HEK293T (cell line): ENCODE data around the gene PPFIA2.

Source experiments
- CTCF ChIA-PET: fragments of 350-600 bp; formaldehyde crosslinking; extraction: SDS; loops from one replicate; lab custom pipeline; 2021; ENCODE audit warnings: antibody characterized with exemption, inconsistent platforms; lab: Yijun Ruan, JAX
- POLR2A ChIA-PET: fragments of 350-600 bp; formaldehyde crosslinking; extraction: SDS; loops from one replicate; lab custom pipeline; 2020; ENCODE audit warnings: antibody characterized with exemption, inconsistent platforms; lab: Yijun Ruan, JAX
- DNase-seq: peaks from one replicate; pipeline ENCODE4 v3.0.0; 2012; ENCODE audit warnings: mixed read lengths; ENCODE audit errors: extremely low spot score
- ARNT ChIP-seq: fragments of 450-650 bp; IDR thresholded peaks from 2 replicates; pipeline ENCODE4 v1.6.1; 2017; ENCODE audit warnings: mild to moderate bottlenecking
- BHLHE40 ChIP-seq: fragments of 450-650 bp; IDR thresholded peaks from 2 replicates; pipeline ENCODE4 v1.6.1; 2016; ENCODE audit warnings: mild to moderate bottlenecking, moderate library complexity, borderline replicate concordance
- CTBP1 ChIP-seq: fragments of 450-650 bp; IDR thresholded peaks from 2 replicates; pipeline ENCODE4 v1.6.1; 2016; ENCODE audit warnings: borderline replicate concordance
- ELF4 ChIP-seq: fragments of 450-650 bp; IDR thresholded peaks from 2 replicates; pipeline ENCODE4 v1.6.1; 2017; ENCODE audit warnings: antibody characterized with exemption
- FOXA1 ChIP-seq: fragments of 450-650 bp; IDR thresholded peaks from 2 replicates; pipeline ENCODE4 v1.6.1; 2016; ENCODE audit warnings: mild to moderate bottlenecking
- FOXK2 ChIP-seq: fragments of 450-650 bp; IDR thresholded peaks from 2 replicates; pipeline ENCODE4 v1.6.1; 2016; ENCODE audit warnings: mild to moderate bottlenecking
- FOXM1 ChIP-seq: fragments of 450-650 bp; IDR thresholded peaks from 2 replicates; pipeline ENCODE4 v1.6.1; 2017; ENCODE audit warnings: mild to moderate bottlenecking, borderline replicate concordance
- HDGF ChIP-seq: fragments of 450-650 bp; IDR thresholded peaks from 2 replicates; pipeline ENCODE4 v1.6.1; 2017; ENCODE audit warnings: antibody characterized with exemption, borderline replicate concordance
- L3MBTL2 ChIP-seq: fragments of 450-650 bp; conservative IDR thresholded peaks from 2 replicates; pipeline ENCODE4 v1.6.1; 2016; ENCODE audit warnings: mild to moderate bottlenecking
- LEF1 ChIP-seq: fragments of 450-650 bp; IDR thresholded peaks from 2 replicates; pipeline ENCODE4 v1.6.1; 2017; ENCODE audit warnings: mild to moderate bottlenecking, borderline replicate concordance
- NFRKB ChIP-seq: fragments of 450-650 bp; IDR thresholded peaks from 2 replicates; pipeline ENCODE4 v1.6.1; 2016; ENCODE audit warnings: mild to moderate bottlenecking, moderate library complexity
- PKNOX1 ChIP-seq: fragments of 450-650 bp; IDR thresholded peaks from 2 replicates; pipeline ENCODE4 v1.6.1; 2016
- SP1 ChIP-seq: fragments of 450-650 bp; IDR thresholded peaks from 2 replicates; pipeline ENCODE4 v1.6.1; 2017
- SUZ12 ChIP-seq: fragments of 450-650 bp; IDR thresholded peaks from 2 replicates; pipeline ENCODE4 v1.6.1; 2016; ENCODE audit warnings: mild to moderate bottlenecking
- TARDBP ChIP-seq: fragments of 450-650 bp; IDR thresholded peaks from 2 replicates; pipeline ENCODE4 v1.6.1; 2016
- ZNF384 ChIP-seq: fragments of 450-650 bp; IDR thresholded peaks from 2 replicates; pipeline ENCODE4 v1.6.1; 2016

The PPFIA2 gene

GRCh38 chr12:81585787-81586186, 173.4 kb downstream of the PPFIA2 start:
- CTCF ChIA-PET: no interaction called here
- DNase-seq: no peak
- POLR2A ChIA-PET: no interaction called here
- TF ChIP-seq TARDBP (no peak), FOXM1 (no peak), HDGF (no peak), FOXK2 (no peak), CTBP1 (no peak), FOXA1 (no peak), BHLHE40 (no peak), ARNT (no peak), SUZ12 (no peak), SP1 (no peak), ELF4 (no peak), PKNOX1 (no peak), ZNF384 (no peak), L3MBTL2 (no peak), LEF1 (no peak), NFRKB (no peak)

GRCh38 chr12:81573228-81573627, 185.9 kb downstream of the PPFIA2 start:
- no peak for DNase-seq
- ChIA-PET POLR2A (no interaction called here), CTCF (no interaction called here)
- no peak for TF ChIP-seq NFRKB
- no peak for TF ChIP-seq FOXA1
- no peak for TF ChIP-seq ELF4
- no peak for TF ChIP-seq PKNOX1
- no peak for TF ChIP-seq TARDBP
- no peak for TF ChIP-seq L3MBTL2
- no peak for TF ChIP-seq SP1
- no peak for TF ChIP-seq LEF1
- TF ChIP-seq ZNF384: no peak
- TF ChIP-seq HDGF: no peak
- no peak for TF ChIP-seq BHLHE40
- no peak for TF ChIP-seq FOXK2
- no peak for TF ChIP-seq FOXM1
- no peak for TF ChIP-seq SUZ12
- no peak for TF ChIP-seq ARNT
- TF ChIP-seq CTBP1: no peak

GRCh38 chr12:81572411-81572810, 186.7 kb downstream of the PPFIA2 start:
- TF ChIP-seq TARDBP: no peak
- ChIA-PET POLR2A (no interaction called here), CTCF (no interaction called here)
- no peak for DNase-seq

GRCh38 chr12:81570234-81570633, 188.9 kb downstream of the PPFIA2 start:
- ChIA-PET POLR2A (no interaction called here), CTCF (no interaction called here)
- no peak for DNase-seq
- TF ChIP-seq SUZ12 (no peak), BHLHE40 (no peak), SP1 (no peak), LEF1 (no peak), TARDBP (no peak), NFRKB (no peak), ARNT (no peak), CTBP1 (no peak), FOXM1 (no peak), PKNOX1 (no peak), L3MBTL2 (no peak), HDGF (no peak), ELF4 (no peak), ZNF384 (no peak)

GRCh38 chr12:81564237-81564636, 194.9 kb downstream of the PPFIA2 start:
- ChIA-PET CTCF (no interaction called here), POLR2A (no interaction called here)
- TF ChIP-seq NFRKB (no peak), PKNOX1 (no peak), BHLHE40 (no peak), SP1 (no peak), FOXM1 (no peak)
- no peak for DNase-seq

- TF ChIP-seq PKNOX1 (no peak), FOXA1 (no peak), SUZ12 (no peak), HDGF (no peak), BHLHE40 (no peak), LEF1 (no peak), L3MBTL2 (no peak), ZNF384 (no peak), SP1 (no peak), ARNT (no peak), CTBP1 (no peak), FOXK2 (no peak), TARDBP (no peak), ELF4 (no peak)
- POLR2A ChIA-PET: no interaction called here
Observed at GRCh38 chr12:81558031-81558430, 201.1 kb downstream of the PPFIA2 start.

More at GRCh38 chr12:81558031-81558430, 201.1 kb downstream of the PPFIA2 start:
- CTCF ChIA-PET: no interaction called here
- DNase-seq: no peak
